Right ventricle myocardium superior (tissue), 1 donor: ENCODE measurements around the gene GTF3C5. TPM values are rescaled to one million over a fixed set of nuclear protein-coding genes. Genes with fewer than 3 reads are reported as not detected.
"Not testable (repeated sequence)": the region's sequence is repeated elsewhere in the genome, so short reads cannot be mapped to it uniquely, and the experiment has no call there.

Experiments
- ATAC-seq: fragments of 200-7000 bp; cut with Tn5 transposase; one replicate; pipeline ENCODE4 v1.9.1; 2020; ENCODE audit warnings: mild to moderate bottlenecking; ENCODE audit not compliant: poor library complexity
- DNase-seq: peaks from one replicate; pipeline ENCODE4 v3.0.0-alpha.2; 2020
- intact Hi-C: fragments of 100-400 bp; cut with DNase I; formaldehyde crosslinking; loops from one replicate; pipeline ENCODE4 v1.11.2; 2022
- total RNA-seq: library from RNA; stranded (reverse); fragmentation: NEBNext Ultra II Directional; extraction: Animal tissue kit (Norgen Biotek cat#: 25700); gene quantifications from one replicate; pipeline ENCODE4 v1.2.1, GENCODE V29; 2021
- donor health status: DM: no; HTN: yes; CAD: no; lungs with severe emphysema.

The GTF3C5 gene
- total RNA-seq, 1 donor from 2014 or later: 49.0 TPM

GRCh38 chr9:133046900-133047295 is 16.1 kb downstream of the GTF3C5 start:
- intact Hi-C loops: no loop called here
- no peak for ATAC-seq

GRCh38 chr9:133048595-133048994 is 17.8 kb downstream of the GTF3C5 start:
- ATAC-seq: peak; percentile 65
- DNase-seq: no peak
- intact Hi-C loops: no loop called here

More at GRCh38 chr9:133046900-133047295, 16.1 kb downstream of the GTF3C5 start:
- DNase-seq: no peak

- intact Hi-C loops: no loop called here
- no peak for DNase-seq
Measured at GRCh38 chr9:133049043-133049442, 18.2 kb downstream of the GTF3C5 start.

GRCh38 chr9:133050142-133050541 is 19.3 kb downstream of the GTF3C5 start:
- no peak for DNase-seq
- intact Hi-C loops: loop anchor here (5.0 kb wide), 1 partner anchor 97 kb away; no protein-coding TSS in a partner anchor
- ATAC-seq: no peak

More at GRCh38 chr9:133049043-133049442, 18.2 kb downstream of the GTF3C5 start:
- no peak for ATAC-seq

GRCh38 chr9:133050781-133051180 is 20.0 kb downstream of the GTF3C5 start:
- no peak for DNase-seq
- ATAC-seq: no peak
- intact Hi-C loops: loop anchor here (5.0 kb wide), 1 partner anchor 97 kb away; no protein-coding TSS in a partner anchor

GRCh38 chr9:133051281-133051900 is 20.6 kb downstream of the GTF3C5 start:
- no peak for DNase-seq
- intact Hi-C loops: loop anchor here (5.0 kb wide), 1 partner anchor 96 kb away; no protein-coding TSS in a partner anchor
- no peak for ATAC-seq

GRCh38 chr9:133051966-133052539 is 21.3 kb downstream of the GTF3C5 start:
- intact Hi-C loops: loop anchor here (5.0 kb wide), 1 partner anchor 95 kb away; no protein-coding TSS in a partner anchor
- ATAC-seq (no peak), DNase-seq (no peak)

GRCh38 chr9:133054194-133054890 is 23.5 kb downstream of the GTF3C5 start:
- intact Hi-C loops: loop anchor here (5.0 kb wide), 1 partner anchor 93 kb away; no protein-coding TSS in a partner anchor
- ATAC-seq: peak; percentile 77
- peak; percentile 78 for DNase-seq

- intact Hi-C loops: loop anchor here (5.0 kb wide), 1 partner anchor 92 kb away; no protein-coding TSS in a partner anchor
- peak; percentile 83 for ATAC-seq
- DNase-seq: peak; percentile 88
Measured at GRCh38 chr9:133054966-133055365, 24.2 kb downstream of the GTF3C5 start.

GRCh38 chr9:133055788-133056420 is 25.1 kb downstream of the GTF3C5 start:
- DNase-seq (no peak), ATAC-seq (no peak)
- intact Hi-C loops: no loop called here

- DNase-seq: no peak
- intact Hi-C loops: no loop called here
- ATAC-seq: no peak
Measured at GRCh38 chr9:133056533-133056932, 25.7 kb downstream of the GTF3C5 start.

- intact Hi-C loops: no loop called here
- ATAC-seq (no peak), DNase-seq (no peak)
Measured at GRCh38 chr9:133057006-133057405, 26.2 kb downstream of the GTF3C5 start.

- intact Hi-C loops: no loop called here
Measured at GRCh38 chr9:133057553-133057952, 26.8 kb downstream of the GTF3C5 start.

GRCh38 chr9:133058071-133058470 is 27.3 kb downstream of the GTF3C5 start:
- DNase-seq: no peak
- ATAC-seq: no peak
- intact Hi-C loops: no loop called here

More at GRCh38 chr9:133057553-133057952, 26.8 kb downstream of the GTF3C5 start:
- ATAC-seq: no peak
- no peak for DNase-seq

GRCh38 chr9:133058550-133059320 is 27.9 kb downstream of the GTF3C5 start:
- DNase-seq (no peak), ATAC-seq (no peak)
- intact Hi-C loops: no loop called here

GRCh38 chr9:133059623-133060022 is 28.8 kb downstream of the GTF3C5 start:
- intact Hi-C loops: no loop called here
- DNase-seq: no peak
- no peak for ATAC-seq

GRCh38 chr9:133060417-133060841 is 29.6 kb downstream of the GTF3C5 start:
- peak; percentile 6 for ATAC-seq
- intact Hi-C loops: no loop called here
- DNase-seq: no peak

- DNase-seq, intact Hi-C loops: not testable (repeated sequence)
- peak; percentile 57 for ATAC-seq
Measured at GRCh38 chr9:133061019-133061763, 30.4 kb downstream of the GTF3C5 start.
